ENCODE data around the gene ANO7. TPM values are rescaled to one million over a fixed set of nuclear protein-coding genes. Genes with fewer than 3 reads are reported as not detected.

Gene ANO7
- total and polyA plus RNA-seq, 2 donors (not counting 1 experiment from before 2014, with no cell fraction given), result 0.64 to 1.8 TPM

DNA sequence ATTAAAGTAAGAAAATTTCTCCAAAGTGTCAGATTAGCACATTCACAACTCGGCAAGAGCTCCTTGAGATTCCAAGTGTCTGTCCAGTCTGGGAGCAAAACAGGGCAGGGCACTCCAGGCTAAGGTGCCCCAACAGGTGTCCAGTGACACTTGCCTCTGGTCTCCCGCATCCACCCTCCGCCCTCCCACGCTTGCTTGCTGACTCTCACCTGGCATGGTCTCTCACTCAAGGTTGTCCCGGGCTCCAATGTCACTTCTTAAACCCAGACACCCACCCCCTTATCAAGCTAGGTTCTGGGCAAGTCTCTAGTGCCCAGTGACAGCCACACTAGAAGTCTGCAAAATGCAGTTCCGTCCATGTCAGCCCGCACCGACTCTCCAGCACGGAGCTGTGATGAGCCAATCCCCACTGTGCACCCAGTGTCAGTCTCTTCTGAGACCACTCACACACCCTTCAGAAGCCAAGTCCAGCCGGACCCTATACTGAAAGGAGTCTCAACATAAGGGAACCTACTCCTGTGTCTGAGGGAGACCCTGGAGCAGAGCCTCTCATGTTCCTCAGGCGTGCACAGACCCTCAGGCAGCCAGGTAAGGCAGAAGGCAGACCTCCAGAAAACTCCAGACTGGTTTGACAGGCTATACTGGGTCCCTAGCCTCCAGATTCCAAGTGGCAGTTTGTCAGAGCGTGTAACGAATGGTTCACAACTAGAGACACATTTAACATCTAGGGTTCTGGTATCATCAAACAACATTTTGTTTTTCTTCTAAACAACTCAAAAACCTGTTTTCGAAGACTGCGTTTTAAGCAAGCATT is 81.4 kb downstream of the ANO7 start:
- H3K9me3 Mint-ChIP-seq (ENCODE audit: insufficient read depth), result no peaks in the 10 kb centered on the region
- 97% methylated on average over 12 of the region's 15 CpGs for WGBS (ENCODE audit: insufficient coverage)
- no peaks in the 10 kb centered on the region for H3K27me3 Mint-ChIP-seq
- H3K9ac ChIP-seq (ENCODE audit: low read length), result no peak overlapping the region
- no peak overlapping the region for H3K4me2 ChIP-seq (replicated peaks; ENCODE audit: low read depth, low read length, poor library complexity, severe bottlenecking)
- ChIA-PET CTCF (no interaction called here), POLR2A (no interaction called here)
- no peak overlapping the region for H3K27ac ChIP-seq (ENCODE audit: low read length in 2 of 2)
- intact Hi-C loops (cut with micrococcal nuclease), result loop anchor here (5.0 kb wide), 1 partner anchor 367 kb away; the partner anchor contains the start of genes ATG4B and THAP4
- peaks cover 0 to 10% of the 10 kb centered on the region in 2 experiments for H3K36me3 ChIP-seq (replicated peaks in 1 of 2; ENCODE audit: control extremely low read depth in 1 of 2, control insufficient read depth in 1 of 2, extremely low read depth in 1 of 2, insufficient read depth in 2 of 2, low read length in 1 of 2)
- peaks cover 39% of the 10 kb centered on the region for H3K79me2 ChIP-seq (ENCODE audit: control insufficient read depth, insufficient read depth, low read length)
- H3K4me1 ChIP-seq (ENCODE audit: control insufficient read depth in 2 of 2, insufficient read depth in 2 of 2, low read length in 2 of 2), result peaks cover 12 to 21% of the 10 kb centered on the region in 2 donors
- H3K27me3 ChIP-seq (replicated peaks in 1 of 4; ENCODE audit: control extremely low read depth in 1 of 4, control insufficient read depth in 3 of 4, insufficient read depth in 4 of 4, low read length in 3 of 4), result no peaks in the 10 kb centered on the region
- no peak overlapping the region for H3K4me3 Mint-ChIP-seq
- no peak overlapping the region for H2AFZ ChIP-seq (ENCODE audit: insufficient read depth, low read depth, low read length, poor library complexity, severe bottlenecking)
- ATAC-seq (ENCODE audit: low read depth) (no peak), DNase-seq (no peak)
- TF ChIP-seq EZH2 (IDR thresholded peaks at IDR 0.05; ENCODE audit: borderline replicate concordance, insufficient read depth, low read depth, low read length, poor library complexity, severe bottlenecking), result no peak
- TF ChIP-seq, protein P1, sequence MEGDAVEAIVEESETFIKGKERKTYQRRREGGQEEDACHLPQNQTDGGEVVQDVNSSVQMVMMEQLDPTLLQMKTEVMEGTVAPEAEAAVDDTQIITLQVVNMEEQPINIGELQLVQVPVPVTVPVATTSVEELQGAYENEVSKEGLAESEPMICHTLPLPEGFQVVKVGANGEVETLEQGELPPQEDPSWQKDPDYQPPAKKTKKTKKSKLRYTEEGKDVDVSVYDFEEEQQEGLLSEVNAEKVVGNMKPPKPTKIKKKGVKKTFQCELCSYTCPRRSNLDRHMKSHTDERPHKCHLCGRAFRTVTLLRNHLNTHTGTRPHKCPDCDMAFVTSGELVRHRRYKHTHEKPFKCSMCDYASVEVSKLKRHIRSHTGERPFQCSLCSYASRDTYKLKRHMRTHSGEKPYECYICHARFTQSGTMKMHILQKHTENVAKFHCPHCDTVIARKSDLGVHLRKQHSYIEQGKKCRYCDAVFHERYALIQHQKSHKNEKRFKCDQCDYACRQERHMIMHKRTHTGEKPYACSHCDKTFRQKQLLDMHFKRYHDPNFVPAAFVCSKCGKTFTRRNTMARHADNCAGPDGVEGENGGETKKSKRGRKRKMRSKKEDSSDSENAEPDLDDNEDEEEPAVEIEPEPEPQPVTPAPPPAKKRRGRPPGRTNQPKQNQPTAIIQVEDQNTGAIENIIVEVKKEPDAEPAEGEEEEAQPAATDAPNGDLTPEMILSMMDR (IDR thresholded peaks at IDR 0.05), result no peak
- peaks cover 54% of the 10 kb centered on the region for H4K20me1 ChIP-seq (ENCODE audit: control insufficient read depth, insufficient read depth, low read length, poor library complexity, severe bottlenecking)
- H3K27ac Mint-ChIP-seq, result no peak overlapping the region
- H3K4me1 Mint-ChIP-seq, result peaks cover 31% of the 10 kb centered on the region
- no peak overlapping the region for H3K4me3 ChIP-seq (ENCODE audit: control extremely low read depth in 1 of 5, extremely low read depth in 1 of 5, insufficient read depth in 1 of 5, low read depth in 2 of 5, low read length in 4 of 5)
- H3K9me3 ChIP-seq (ENCODE audit: control extremely low read depth in 1 of 3, control insufficient read depth in 2 of 3, insufficient read depth in 1 of 3, low read length in 2 of 3), result no peaks in the 10 kb centered on the region

DNA sequence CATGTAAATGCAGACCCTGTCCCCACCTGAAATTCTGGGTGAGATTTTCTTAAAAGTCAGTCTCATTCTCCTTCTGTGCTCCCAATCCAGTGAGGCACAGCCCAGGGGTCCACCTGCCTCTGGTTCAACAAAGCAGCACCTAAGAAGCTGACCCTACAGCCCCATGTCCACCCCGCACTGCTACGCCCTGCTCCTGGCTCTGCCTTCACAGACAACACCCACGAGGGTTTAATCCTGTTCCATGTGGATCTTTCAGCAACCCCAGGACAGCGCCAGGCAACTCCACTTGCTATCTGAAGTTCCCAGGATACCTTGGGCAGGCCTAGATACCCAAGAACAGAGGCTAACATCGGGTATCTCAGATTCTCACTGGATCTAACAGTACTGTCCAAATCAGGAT is 82.1 kb downstream of the ANO7 start:
- Histone ChIP-seq H4K20me1 (ENCODE audit: control insufficient read depth, insufficient read depth, low read length, poor library complexity, severe bottlenecking) (peaks cover 52% of the 10 kb centered on the region), H2AFZ (ENCODE audit: insufficient read depth, low read depth, low read length, poor library complexity, severe bottlenecking) (no peak overlapping the region), H3K36me3 (replicated peaks in 1 of 2; ENCODE audit: control extremely low read depth in 1 of 2, control insufficient read depth in 1 of 2, extremely low read depth in 1 of 2, insufficient read depth in 2 of 2, low read length in 1 of 2) (peaks cover 0 to 6% of the 10 kb centered on the region in 2 experiments), H3K9ac (ENCODE audit: low read length) (no peak overlapping the region), H3K4me1 (ENCODE audit: control insufficient read depth in 2 of 2, insufficient read depth in 2 of 2, low read length in 2 of 2) (peaks cover 12 to 21% of the 10 kb centered on the region in 2 donors), H3K4me3 (ENCODE audit: control extremely low read depth in 1 of 5, extremely low read depth in 1 of 5, insufficient read depth in 1 of 5, low read depth in 2 of 5, low read length in 4 of 5) (no peak overlapping the region), H3K4me2 (replicated peaks; ENCODE audit: low read depth, low read length, poor library complexity, severe bottlenecking) (no peak overlapping the region), H3K27ac (ENCODE audit: low read length in 2 of 2) (no peak overlapping the region), H3K79me2 (ENCODE audit: control insufficient read depth, insufficient read depth, low read length) (peaks cover 39% of the 10 kb centered on the region), H3K27me3 (replicated peaks in 1 of 4; ENCODE audit: control extremely low read depth in 1 of 4, control insufficient read depth in 3 of 4, insufficient read depth in 4 of 4, low read length in 3 of 4) (no peaks in the 10 kb centered on the region), H3K9me3 (ENCODE audit: control extremely low read depth in 1 of 3, control insufficient read depth in 2 of 3, insufficient read depth in 1 of 3, low read length in 2 of 3) (no peaks in the 10 kb centered on the region)
- CTCF ChIA-PET, result interaction anchor here (1.0 kb wide), 1 partner anchor 41 kb away, joined by 3 read pairs; no protein-coding TSS in a partner anchor
- DNase-seq, result no peak
- H3K27ac Mint-ChIP-seq, result no peak overlapping the region
- no peaks in the 10 kb centered on the region for H3K9me3 Mint-ChIP-seq (ENCODE audit: insufficient read depth)
- TF ChIP-seq, protein P1 (IDR thresholded peaks at IDR 0.05), result no peak
- TF ChIP-seq EZH2 (IDR thresholded peaks at IDR 0.05; ENCODE audit: borderline replicate concordance, insufficient read depth, low read depth, low read length, poor library complexity, severe bottlenecking), result no peak
- ATAC-seq (ENCODE audit: low read depth), result no peak
- intact Hi-C loops (cut with micrococcal nuclease), result loop anchor here (5.0 kb wide), 1 partner anchor 367 kb away; the partner anchor contains the start of genes ATG4B and THAP4
- H3K4me1 Mint-ChIP-seq, result peaks cover 31% of the 10 kb centered on the region
- WGBS (ENCODE audit: insufficient coverage), result 92% methylated on average over 5 of the region's 5 CpGs
- peak overlapping the region; percentile 98 for H3K4me3 Mint-ChIP-seq
- POLR2A ChIA-PET, result no interaction called here
- H3K27me3 Mint-ChIP-seq, result no peaks in the 10 kb centered on the region

Measured in B cell (primary cell).